HepG2 (cell line): ENCODE measurements around the gene UBE2M. TPM values are rescaled to one million over a fixed set of nuclear protein-coding genes. Genes with fewer than 3 reads are reported as not detected.

ENCODE experiments used
- ASH2L ChIP-seq: fragments of 300-600, 200-600 bp; sonication (generic); IDR thresholded peaks from 2 replicates; pipeline ENCODE4 v1.7.0; 2017; ENCODE audit warnings: low read depth, mild to moderate bottlenecking, moderate library complexity, mixed read lengths, low read length; ENCODE audit not compliant: insufficient read length
- HMGXB3 ChIP-seq: sonication (generic); formaldehyde crosslinking; IDR thresholded peaks from 2 replicates; pipeline ENCODE4 v1.4.0; 2020; ENCODE audit warnings: missing genetic modification reagents, borderline replicate concordance
- ISX ChIP-seq: sonication (generic); formaldehyde crosslinking; conservative IDR thresholded peaks from 2 replicates; pipeline ENCODE4 v1.5.0; 2020; ENCODE audit warnings: missing genetic modification reagents
- KIAA2018 ChIP-seq: sonication (generic); formaldehyde crosslinking; IDR thresholded peaks from 2 replicates; pipeline ENCODE4 v1.5.0; 2020; ENCODE audit warnings: mild to moderate bottlenecking, missing genetic modification reagents, borderline replicate concordance
- MED13 ChIP-seq: sonication (generic); formaldehyde crosslinking; IDR thresholded peaks from 2 replicates; pipeline ENCODE4 v1.5.0; 2020; ENCODE audit warnings: missing genetic modification reagents
- POLR2A ChIP-seq, 2 experiments: IDR thresholded peaks; 2 replicates each; pipeline ENCODE4 v1.6.1; 2011; ENCODE audit warnings: low read depth in 2 of 2, low read length in 2 of 2, mild to moderate bottlenecking in 1 of 2, moderate library complexity in 1 of 2; ENCODE audit not compliant: insufficient read depth in 1 of 2
- POLR2AphosphoS5 ChIP-seq: IDR thresholded peaks from 2 replicates; pipeline ENCODE4 v1.6.1; 2012; ENCODE audit warnings: low read depth, low read length
- RBM22 ChIP-seq: fragments of 200-400 bp; formaldehyde crosslinking; optimal IDR thresholded peaks from 2 replicates; pipeline ENCODE3; 2017; ENCODE audit warnings: mild to moderate bottlenecking, low read length, moderate library complexity
- TERF1 ChIP-seq: sonication (generic); formaldehyde crosslinking; IDR thresholded peaks from 2 replicates; pipeline ENCODE4 v1.8.0; 2022; ENCODE audit warnings: mild to moderate bottlenecking, missing genetic modification reagents, moderate library complexity
- TIGD3 ChIP-seq: sonication (generic); formaldehyde crosslinking; IDR thresholded peaks from 2 replicates; pipeline ENCODE4 v1.5.1; 2020; ENCODE audit warnings: mild to moderate bottlenecking, missing genetic modification reagents, borderline replicate concordance
- ZNF124 ChIP-seq: sonication (generic); formaldehyde crosslinking; IDR thresholded peaks from 2 replicates; pipeline ENCODE4 v1.4.0; 2020; ENCODE audit warnings: missing genetic modification reagents
- ZNF564 ChIP-seq: sonication (generic); formaldehyde crosslinking; IDR thresholded peaks from 2 replicates; pipeline ENCODE4 v1.8.1; 2023; ENCODE audit warnings: mild to moderate bottlenecking, missing genetic modification reagents
- polyA plus RNA-seq, 8 experiments: library from polyadenylated mRNA; depleted of rRNA in 3 of 8; stranded (reverse) in 7 of 8; unstranded in 1 of 8; fragments of >200 nt; fragmentation: Illumina TruSeq in 4 of 8; extraction: Trizol in 4 of 8; gene quantifications; 2 replicates each; pipeline versions ENCODE4 v1.2.1 to v1.2.3, GENCODE V29; 2011 to 2016; ENCODE audit warnings: low read depth in 4 of 8, missing spikeins in 1 of 8, mixed read lengths in 1 of 8; ENCODE audit not compliant: insufficient read depth in 1 of 8
- total RNA-seq, 5 experiments: library from RNA; depleted of rRNA; stranded (reverse); fragments of >200 nt; fragmentation: Illumina TruSeq; extraction: Trizol; gene quantifications; 2 replicates each; pipeline ENCODE4 v1.2.3, GENCODE V29; 2016; ENCODE audit warnings: low read depth in 1 of 5

Gene UBE2M
- total and polyA plus RNA-seq, 2 of the 13 experiments (the other 11 are each of a cell fraction or from before 2014, with no cell fraction given), result 36.2 to 50.3 TPM

GRCh38 chr19:58551123-58551497 lies 7.3 kb downstream of the UBE2M start (continued):
- TF ChIP-seq KIAA2018, result no peak
- TF ChIP-seq ASH2L, result no peak
- peak; percentile 10 for TF ChIP-seq RBM22
- no peak for TF ChIP-seq TIGD3 (CRISPR knock-in tag)
- no peak for TF ChIP-seq HMGXB3
- peak in 1 of 2 experiments; percentile 35; a peak in 2 of 4 replicates for TF ChIP-seq POLR2A (IDR thresholded peaks at IDR 0.05; ENCODE audit: insufficient read depth in 1 of 2, low read depth in 2 of 2, low read length in 2 of 2)
- no peak for TF ChIP-seq ZNF564
- TF ChIP-seq MED13, result no peak
- no peak for TF ChIP-seq TERF1 (CRISPR knock-in tag)
- TF ChIP-seq ISX (CRISPR knock-in tag), result no peak
- TF ChIP-seq ZNF124 (CRISPR knock-in tag), result no peak
- 0 out of 2 replicates have a peak, but pooled peaks have one; percentile 18 for TF ChIP-seq POLR2AphosphoS5
